ENCODE measurements around the gene FAR2.
"Not testable (repeated sequence)": the region's sequence is repeated elsewhere in the genome, so short reads cannot be mapped to it uniquely, and the experiment has no call there.

Gene FAR2

GRCh38 chr12:29155079-29155478 lies 6.0 kb downstream of the FAR2 start:
- no peak for DNase-seq

- no peak for DNase-seq
Observed at GRCh38 chr12:29157486-29157946, 8.4 kb downstream of the FAR2 start.

- DNase-seq, result no peak
Observed at GRCh38 chr12:29158115-29158763, 9.2 kb downstream of the FAR2 start.

GRCh38 chr12:29159661-29160060 lies 10.6 kb downstream of the FAR2 start:
- no peak for DNase-seq

- no peak for DNase-seq
Observed at GRCh38 chr12:29160230-29160629, 11.2 kb downstream of the FAR2 start.

- no peak for DNase-seq
Observed at GRCh38 chr12:29163146-29163545, 14.1 kb downstream of the FAR2 start.

GRCh38 chr12:29164477-29165393 lies 15.7 kb downstream of the FAR2 start:
- DNase-seq, result no peak

- no peak for DNase-seq
Observed at GRCh38 chr12:29167445-29167844, 18.4 kb downstream of the FAR2 start.

GRCh38 chr12:29167988-29168387 lies 18.9 kb downstream of the FAR2 start:
- DNase-seq, result no peak

GRCh38 chr12:29169978-29170377 lies 20.9 kb downstream of the FAR2 start:
- not testable (repeated sequence) for DNase-seq

GRCh38 chr12:29170478-29171084 lies 21.5 kb downstream of the FAR2 start:
- not testable (repeated sequence) for DNase-seq

- DNase-seq, result no peak
Observed at GRCh38 chr12:29171421-29172258, 22.6 kb downstream of the FAR2 start.

GRCh38 chr12:29176941-29177340 lies 27.9 kb downstream of the FAR2 start:
- no peak for DNase-seq

GRCh38 chr12:29182247-29182646 lies 33.2 kb downstream of the FAR2 start:
- not testable (repeated sequence) for DNase-seq

GRCh38 chr12:29187756-29188155 lies 38.7 kb downstream of the FAR2 start:
- no peak for DNase-seq

GRCh38 chr12:29191267-29191850 lies 42.3 kb downstream of the FAR2 start:
- DNase-seq, result no peak

- no peak for DNase-seq
Observed at GRCh38 chr12:29198901-29199300, 49.8 kb downstream of the FAR2 start.

GRCh38 chr12:29200586-29200985 lies 51.5 kb downstream of the FAR2 start:
- no peak for DNase-seq

- DNase-seq, result no peak
Observed at GRCh38 chr12:29201296-29201695, 52.2 kb downstream of the FAR2 start.

GRCh38 chr12:29201746-29202145 lies 52.7 kb downstream of the FAR2 start:
- DNase-seq, result no peak

- DNase-seq, result no peak
Observed at GRCh38 chr12:29204521-29204920, 55.4 kb downstream of the FAR2 start.

GRCh38 chr12:29207120-29207519 lies 58.0 kb downstream of the FAR2 start:
- no peak for DNase-seq
